Stimulated activated memory B cell treated with anti-CD40 and anti-IgM and Interleukin-4, amounts not matched to agents 10 μg/mL and 1 μg/mL and 100 μg/mL, for 72 hours (primary cell): ENCODE data around the gene JHY.

Source experiments
- ATAC-seq: fragments of 150-1000 bp; cut with Tn5 transposase; 2 replicates; pipeline ENCODE4 v1.10.0; 2021
- H3K27ac Mint-ChIP-seq: one replicate; pipeline ENCODE4 v1.8.0; 2022; ENCODE audit warnings: mild to moderate bottlenecking, mixed read lengths
- H3K27me3 Mint-ChIP-seq: one replicate; pipeline ENCODE4 v1.8.0; 2022; ENCODE audit warnings: mixed read lengths
- H3K36me3 Mint-ChIP-seq: one replicate; pipeline ENCODE4 v1.8.0; 2022; ENCODE audit warnings: mixed read lengths
- H3K4me1 Mint-ChIP-seq: one replicate; pipeline ENCODE4 v1.8.0; 2022; ENCODE audit warnings: mixed read lengths
- H3K4me3 Mint-ChIP-seq: one replicate; pipeline ENCODE4 v1.8.0; 2022; ENCODE audit warnings: mild to moderate bottlenecking, moderate library complexity, mixed read lengths
- H3K9me3 Mint-ChIP-seq: one replicate; pipeline ENCODE4 v1.8.0; 2022; ENCODE audit warnings: mixed read lengths

The JHY gene

GRCh38 chr11:122882189-122882856, at the start of gene JHY:
Gene JHY (plus strand): TSS chr11:122882759. CDS start chr11:122885850, 3,091 bp downstream.
- H3K27ac Mint-ChIP-seq: peak within 1 kb of the TSS; percentile 94
- H3K4me3 Mint-ChIP-seq: peak within 1 kb of the TSS; percentile 92
- peaks cover 33% of the 10 kb centered on the region for H3K4me1 Mint-ChIP-seq
- H3K9me3 Mint-ChIP-seq: no peaks in the 10 kb centered on the region
- H3K27me3 Mint-ChIP-seq: no peaks in the 10 kb centered on the region
- no peak for ATAC-seq
- peaks cover 12% of the 10 kb centered on the region for H3K36me3 Mint-ChIP-seq

DNA sequence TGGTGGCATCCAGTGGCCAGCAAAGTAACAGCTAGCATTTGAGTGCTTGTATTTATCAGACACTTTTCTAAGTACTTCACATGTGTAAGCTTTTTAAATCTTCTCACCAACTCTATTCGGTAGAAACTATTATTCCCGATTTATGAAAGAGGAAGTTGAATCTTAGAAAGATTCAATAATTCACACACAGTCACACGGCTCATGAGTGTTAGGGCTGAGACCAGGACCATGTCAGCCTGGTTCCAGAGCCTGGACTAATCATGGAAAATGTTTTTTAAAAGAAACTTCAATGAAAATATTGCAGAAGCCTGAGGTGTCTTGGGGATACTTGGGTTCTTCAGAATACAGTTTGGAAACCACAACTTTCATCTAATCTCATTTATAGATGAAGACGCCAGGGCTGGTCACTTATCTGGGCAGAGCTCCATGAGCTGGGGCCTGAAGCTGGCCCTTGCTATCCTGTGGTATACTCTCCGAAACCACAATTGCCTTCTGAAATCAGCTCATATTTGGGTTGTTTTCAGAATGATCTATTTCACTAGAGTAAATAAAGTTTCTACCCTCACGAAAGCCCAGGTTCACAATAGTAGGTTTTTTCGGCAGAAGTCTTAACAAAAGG, 48.6 kb upstream of the JHY start:
- H3K36me3 Mint-ChIP-seq: no peaks in the 10 kb centered on the region
- H3K27ac Mint-ChIP-seq: no peak overlapping the region
- H3K4me1 Mint-ChIP-seq: peaks cover 23% of the 10 kb centered on the region
- no peak overlapping the region for H3K4me3 Mint-ChIP-seq
- H3K27me3 Mint-ChIP-seq: no peaks in the 10 kb centered on the region
- no peak for ATAC-seq
- peaks cover 6% of the 10 kb centered on the region for H3K9me3 Mint-ChIP-seq

DNA sequence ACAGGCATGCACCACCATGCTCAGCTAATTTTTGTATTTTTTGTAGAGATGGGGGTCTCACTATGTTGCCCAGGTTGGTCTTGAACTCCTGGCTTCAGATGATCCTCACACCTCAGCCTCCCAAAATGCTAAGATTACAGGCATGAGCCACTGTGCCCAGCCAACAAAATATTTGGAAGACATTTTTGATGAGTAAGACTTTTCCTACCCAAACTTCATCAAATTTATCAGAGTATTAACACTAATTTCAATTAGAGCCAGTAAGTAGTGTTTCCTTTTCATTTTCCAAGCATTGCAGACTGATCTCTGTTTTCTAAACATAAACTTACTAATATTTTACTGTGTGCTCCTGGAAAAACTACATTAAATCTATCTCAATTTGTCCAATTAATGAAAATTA, 45.6 kb upstream of the JHY start:
- H3K36me3 Mint-ChIP-seq: no peaks in the 10 kb centered on the region
- peaks cover 21% of the 10 kb centered on the region for H3K4me1 Mint-ChIP-seq
- H3K27ac Mint-ChIP-seq: no peak overlapping the region
- no peak for ATAC-seq
- H3K27me3 Mint-ChIP-seq: no peaks in the 10 kb centered on the region
- H3K9me3 Mint-ChIP-seq: peaks cover 6% of the 10 kb centered on the region
- no peak overlapping the region for H3K4me3 Mint-ChIP-seq

- H3K4me3 Mint-ChIP-seq: no peak overlapping the region
- H3K4me1 Mint-ChIP-seq: peaks cover 18% of the 10 kb centered on the region
- no peaks in the 10 kb centered on the region for H3K27me3 Mint-ChIP-seq
- no peak overlapping the region for H3K27ac Mint-ChIP-seq
- no peaks in the 10 kb centered on the region for H3K36me3 Mint-ChIP-seq
- peaks cover 6% of the 10 kb centered on the region for H3K9me3 Mint-ChIP-seq
- no peak for ATAC-seq
These were observed 44.8 kb upstream of the JHY start for GRCh38 chr11:122837528-122838346.

GRCh38 chr11:122843281-122844141, 39.0 kb upstream of the JHY start:
- Mint-ChIP-seq H3K9me3 (no peaks in the 10 kb centered on the region), H3K36me3 (no peaks in the 10 kb centered on the region), H3K27me3 (no peaks in the 10 kb centered on the region), H3K4me3 (peak overlapping the region; percentile 21), H3K27ac (peak overlapping the region; percentile 69), H3K4me1 (peaks cover 36% of the 10 kb centered on the region)
- peak; percentile 95 for ATAC-seq

GRCh38 chr11:122847466-122847865, 35.1 kb upstream of the JHY start:
- H3K27ac Mint-ChIP-seq: no peak overlapping the region
- no peak for ATAC-seq
- no peaks in the 10 kb centered on the region for H3K27me3 Mint-ChIP-seq
- no peaks in the 10 kb centered on the region for H3K36me3 Mint-ChIP-seq
- H3K4me1 Mint-ChIP-seq: peaks cover 58% of the 10 kb centered on the region
- H3K9me3 Mint-ChIP-seq: no peaks in the 10 kb centered on the region
- no peak overlapping the region for H3K4me3 Mint-ChIP-seq

DNA sequence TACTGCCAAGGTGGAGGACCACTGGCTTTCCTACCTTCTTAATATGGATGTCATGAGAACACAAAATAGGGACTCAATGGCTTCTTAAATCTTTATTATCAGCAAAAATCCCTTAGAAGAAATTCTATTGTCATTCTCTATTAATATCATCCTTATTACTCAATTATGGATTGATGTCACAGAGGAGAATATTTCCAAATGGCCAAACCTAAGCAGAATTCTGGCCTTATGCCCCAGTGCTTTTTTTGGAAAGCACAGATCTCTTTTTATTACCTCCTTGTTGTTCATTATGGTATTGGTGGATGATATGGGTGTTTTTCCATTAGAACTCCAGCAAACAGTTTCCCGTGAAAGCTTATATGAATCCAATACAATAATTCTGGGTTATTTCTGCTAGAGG, 34.4 kb upstream of the JHY start:
- Mint-ChIP-seq H3K4me1 (peaks cover 57% of the 10 kb centered on the region), H3K27me3 (no peaks in the 10 kb centered on the region), H3K27ac (no peak overlapping the region), H3K36me3 (no peaks in the 10 kb centered on the region), H3K9me3 (no peaks in the 10 kb centered on the region), H3K4me3 (no peak overlapping the region)
- no peak for ATAC-seq

GRCh38 chr11:122850076-122850631, 32.4 kb upstream of the JHY start:
- peak overlapping the region; percentile 68 for H3K27ac Mint-ChIP-seq
- H3K4me3 Mint-ChIP-seq: no peak overlapping the region

DNA sequence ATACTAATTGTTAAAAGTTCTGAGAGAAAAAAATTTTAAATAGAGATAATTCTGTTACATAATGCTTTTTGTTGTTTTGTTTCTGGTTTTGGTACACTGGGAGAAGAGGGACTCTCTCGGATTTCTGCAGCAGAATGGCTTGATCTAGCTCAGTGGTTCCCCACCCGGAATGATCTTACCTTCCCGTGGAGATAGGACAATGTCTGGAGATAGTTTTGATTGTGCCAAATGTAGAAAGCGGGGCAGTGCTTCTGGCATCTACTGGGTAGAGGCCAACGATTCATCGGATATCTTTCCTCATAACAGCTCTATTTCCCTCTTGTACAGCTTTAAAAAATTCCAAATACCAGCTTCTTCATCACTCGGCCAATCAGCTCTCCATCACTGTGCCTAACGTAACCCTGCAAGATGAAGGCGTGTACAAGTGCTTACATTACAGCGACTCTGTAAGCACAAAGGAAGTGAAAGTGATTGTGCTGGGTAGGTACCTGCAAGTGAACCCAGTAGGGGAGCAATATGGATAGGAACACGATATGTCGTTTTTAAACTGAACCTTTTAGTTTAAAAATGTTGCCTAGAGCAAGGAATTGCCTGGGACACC, 31.1 kb upstream of the JHY start:
- peak overlapping the region; percentile 71 for H3K4me3 Mint-ChIP-seq
- ATAC-seq: peak; percentile 89
- peak overlapping the region; percentile 70 for H3K27ac Mint-ChIP-seq
- no peaks in the 10 kb centered on the region for H3K36me3 Mint-ChIP-seq
- H3K9me3 Mint-ChIP-seq: no peaks in the 10 kb centered on the region
- H3K4me1 Mint-ChIP-seq: peaks cover 45% of the 10 kb centered on the region
- no peaks in the 10 kb centered on the region for H3K27me3 Mint-ChIP-seq

More at GRCh38 chr11:122850076-122850631, 32.4 kb upstream of the JHY start:
- H3K27me3 Mint-ChIP-seq: no peaks in the 10 kb centered on the region
- peaks cover 42% of the 10 kb centered on the region for H3K4me1 Mint-ChIP-seq
- peak; percentile 37 for ATAC-seq
- no peaks in the 10 kb centered on the region for H3K36me3 Mint-ChIP-seq
- no peaks in the 10 kb centered on the region for H3K9me3 Mint-ChIP-seq

GRCh38 chr11:122852074-122852795, 30.3 kb upstream of the JHY start:
- Mint-ChIP-seq H3K27ac (peak overlapping the region; percentile 70), H3K4me1 (peaks cover 48% of the 10 kb centered on the region), H3K27me3 (no peaks in the 10 kb centered on the region), H3K36me3 (no peaks in the 10 kb centered on the region), H3K4me3 (peak overlapping the region; percentile 71), H3K9me3 (no peaks in the 10 kb centered on the region)
- no peak for ATAC-seq

- no peaks in the 10 kb centered on the region for H3K27me3 Mint-ChIP-seq
- H3K4me1 Mint-ChIP-seq: peaks cover 43% of the 10 kb centered on the region
- H3K27ac Mint-ChIP-seq: peak overlapping the region; percentile 70
- no peak overlapping the region for H3K4me3 Mint-ChIP-seq
- H3K9me3 Mint-ChIP-seq: no peaks in the 10 kb centered on the region
- no peak for ATAC-seq
- H3K36me3 Mint-ChIP-seq: no peaks in the 10 kb centered on the region
These were observed 29.8 kb upstream of the JHY start for GRCh38 chr11:122852796-122853160.

GRCh38 chr11:122853261-122853660, 29.3 kb upstream of the JHY start:
- no peak for ATAC-seq
- no peaks in the 10 kb centered on the region for H3K36me3 Mint-ChIP-seq
- no peak overlapping the region for H3K27ac Mint-ChIP-seq
- H3K9me3 Mint-ChIP-seq: no peaks in the 10 kb centered on the region
- H3K4me1 Mint-ChIP-seq: peaks cover 43% of the 10 kb centered on the region
- no peak overlapping the region for H3K4me3 Mint-ChIP-seq
- H3K27me3 Mint-ChIP-seq: no peaks in the 10 kb centered on the region

GRCh38 chr11:122853971-122854446, 28.6 kb upstream of the JHY start:
- Mint-ChIP-seq H3K36me3 (no peaks in the 10 kb centered on the region), H3K9me3 (no peaks in the 10 kb centered on the region), H3K27ac (no peak overlapping the region), H3K27me3 (no peaks in the 10 kb centered on the region), H3K4me3 (no peak overlapping the region), H3K4me1 (peaks cover 43% of the 10 kb centered on the region)
- ATAC-seq: no peak

DNA sequence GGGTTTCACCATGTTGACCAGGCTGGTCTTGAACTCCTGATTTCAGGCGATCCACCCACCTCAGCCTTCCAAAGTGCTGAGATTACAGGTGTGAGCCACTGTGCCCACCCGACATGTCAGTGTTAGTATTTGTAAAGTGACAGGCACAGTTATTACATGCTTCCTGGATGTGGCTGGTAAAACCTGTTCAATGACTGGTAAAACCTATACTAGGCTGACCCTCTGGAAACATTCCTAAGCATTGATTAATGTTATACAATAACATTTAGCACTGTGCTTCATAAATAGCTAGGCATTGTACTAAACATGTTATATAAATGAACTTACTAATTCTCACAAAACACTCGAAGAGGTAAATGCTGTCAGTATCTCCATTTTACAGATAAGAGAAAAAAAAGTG, 20.9 kb upstream of the JHY start:
- no peak for ATAC-seq
- H3K4me3 Mint-ChIP-seq: no peak overlapping the region
- no peaks in the 10 kb centered on the region for H3K9me3 Mint-ChIP-seq
- peaks cover 42% of the 10 kb centered on the region for H3K27me3 Mint-ChIP-seq
- H3K36me3 Mint-ChIP-seq: no peaks in the 10 kb centered on the region
- H3K27ac Mint-ChIP-seq: no peak overlapping the region
- H3K4me1 Mint-ChIP-seq: peaks cover 11% of the 10 kb centered on the region
